Progenitor cell of endocrine pancreas (in vitro differentiated cells): Measurements from ENCODE around the gene MICU1. TPM values are rescaled to one million over a fixed set of nuclear protein-coding genes. Genes with fewer than 3 reads are reported as not detected.
A peak's percentile ranks its signal among the peaks of the same experiment; 100 is the strongest.
"Not testable (repeated sequence)": the region's sequence is repeated elsewhere in the genome, so short reads cannot be mapped to it uniquely, and the experiment has no call there.

Experiments used
- DNase-seq: peaks from one replicate; pipeline ENCODE4 v3.0.0; 2021; ENCODE audit warnings: low spot score; ENCODE audit not compliant: unreplicated experiment
- H3K27ac Mint-ChIP-seq: 2 replicates; pipeline ENCODE4 v1.8.0; 2021; ENCODE audit warnings: mild to moderate bottlenecking, moderate library complexity, mixed read lengths
- H3K27me3 Mint-ChIP-seq: 2 replicates; pipeline ENCODE4 v1.8.0; 2021; ENCODE audit warnings: mixed read lengths
- H3K36me3 Mint-ChIP-seq: 2 replicates; pipeline ENCODE4 v1.8.0; 2022; ENCODE audit warnings: mixed read lengths; ENCODE audit not compliant: insufficient read depth
- H3K4me1 Mint-ChIP-seq: 2 replicates; pipeline ENCODE4 v1.8.0; 2021; ENCODE audit warnings: low read depth, mixed read lengths
- H3K4me3 Mint-ChIP-seq: 2 replicates; pipeline ENCODE4 v1.8.0; 2021; ENCODE audit warnings: low read depth, mild to moderate bottlenecking, moderate library complexity, mixed read lengths
- H3K9me3 Mint-ChIP-seq: 2 replicates; pipeline ENCODE4 v1.8.0; 2021; ENCODE audit warnings: low read depth, mixed read lengths
- total RNA-seq: library from RNA; stranded (reverse); gene quantifications from 2 replicates; pipeline ENCODE4 v1.2.1, GENCODE V29; 2021
- TF ChIP-seq, protein P1 (sequence below): fragments of 200-600 bp; sonication (generic); IDR thresholded peaks from one replicate; pipeline ENCODE4 v1.5.0; 2021; ENCODE audit warnings: antibody characterized with exemption, mild to moderate bottlenecking; ENCODE audit not compliant: unreplicated experiment

The MICU1 gene
- total RNA-seq, 1 donor from 2014 or later = 63.3 TPM

DNA sequence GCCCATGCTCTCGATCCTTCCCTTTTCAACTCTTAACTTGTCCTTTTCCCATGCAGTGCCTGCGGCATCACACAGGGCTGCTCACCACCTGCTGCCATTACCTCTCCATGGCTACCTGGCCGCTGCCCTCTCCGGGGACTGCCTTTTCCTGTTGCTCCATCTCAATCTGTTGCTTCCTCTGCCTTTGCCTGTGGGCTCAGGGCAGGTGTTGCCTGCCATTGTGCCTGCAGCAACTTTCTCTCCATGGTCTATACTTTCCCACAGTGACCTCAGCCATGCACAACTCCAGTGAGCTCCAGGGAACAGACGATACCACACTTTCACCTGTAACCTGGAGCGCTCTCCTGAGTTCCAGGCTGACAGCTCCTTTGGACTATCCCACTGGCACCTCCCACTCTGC lies 274.4 kb downstream of the MICU1 start:
- Mint-ChIP-seq H3K27ac (no peak overlapping the region), H3K9me3 (peaks cover 4% of the 10 kb centered on the region), H3K36me3 (peaks cover 7% of the 10 kb centered on the region), H3K27me3 (no peaks in the 10 kb centered on the region), H3K4me1 (peaks cover 16% of the 10 kb centered on the region), H3K4me3 (peak overlapping the region; percentile 27)
- TF ChIP-seq, protein P1, sequence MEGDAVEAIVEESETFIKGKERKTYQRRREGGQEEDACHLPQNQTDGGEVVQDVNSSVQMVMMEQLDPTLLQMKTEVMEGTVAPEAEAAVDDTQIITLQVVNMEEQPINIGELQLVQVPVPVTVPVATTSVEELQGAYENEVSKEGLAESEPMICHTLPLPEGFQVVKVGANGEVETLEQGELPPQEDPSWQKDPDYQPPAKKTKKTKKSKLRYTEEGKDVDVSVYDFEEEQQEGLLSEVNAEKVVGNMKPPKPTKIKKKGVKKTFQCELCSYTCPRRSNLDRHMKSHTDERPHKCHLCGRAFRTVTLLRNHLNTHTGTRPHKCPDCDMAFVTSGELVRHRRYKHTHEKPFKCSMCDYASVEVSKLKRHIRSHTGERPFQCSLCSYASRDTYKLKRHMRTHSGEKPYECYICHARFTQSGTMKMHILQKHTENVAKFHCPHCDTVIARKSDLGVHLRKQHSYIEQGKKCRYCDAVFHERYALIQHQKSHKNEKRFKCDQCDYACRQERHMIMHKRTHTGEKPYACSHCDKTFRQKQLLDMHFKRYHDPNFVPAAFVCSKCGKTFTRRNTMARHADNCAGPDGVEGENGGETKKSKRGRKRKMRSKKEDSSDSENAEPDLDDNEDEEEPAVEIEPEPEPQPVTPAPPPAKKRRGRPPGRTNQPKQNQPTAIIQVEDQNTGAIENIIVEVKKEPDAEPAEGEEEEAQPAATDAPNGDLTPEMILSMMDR = no peak
- no peak for DNase-seq

DNA sequence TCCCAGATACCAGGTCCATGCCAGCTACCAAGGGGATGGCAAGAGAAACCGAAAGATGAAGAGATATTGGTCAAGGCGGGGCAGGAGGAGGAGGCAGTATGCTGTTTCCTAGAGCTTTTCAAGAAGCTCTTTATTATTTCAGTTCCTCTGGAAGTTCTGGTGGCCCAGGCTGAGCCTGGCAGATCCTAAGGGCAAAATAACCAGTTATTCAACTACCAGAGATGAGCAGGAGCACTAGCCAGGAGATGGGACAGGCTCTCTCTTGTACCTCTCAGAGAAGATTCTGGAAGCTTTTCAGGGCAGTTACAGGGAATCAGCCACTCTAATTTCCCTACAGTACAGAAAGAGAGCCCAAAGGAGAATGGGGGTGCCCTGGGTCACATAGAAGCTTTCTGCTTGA lies 276.4 kb downstream of the MICU1 start:
- H3K4me1 Mint-ChIP-seq = peaks cover 10% of the 10 kb centered on the region
- peak overlapping the region; percentile 9 for H3K27ac Mint-ChIP-seq
- H3K27me3 Mint-ChIP-seq = no peaks in the 10 kb centered on the region
- TF ChIP-seq, protein P1 = no peak
- no peak overlapping the region for H3K4me3 Mint-ChIP-seq
- DNase-seq = no peak
- H3K36me3 Mint-ChIP-seq = peaks cover 5% of the 10 kb centered on the region
- no peaks in the 10 kb centered on the region for H3K9me3 Mint-ChIP-seq

DNA sequence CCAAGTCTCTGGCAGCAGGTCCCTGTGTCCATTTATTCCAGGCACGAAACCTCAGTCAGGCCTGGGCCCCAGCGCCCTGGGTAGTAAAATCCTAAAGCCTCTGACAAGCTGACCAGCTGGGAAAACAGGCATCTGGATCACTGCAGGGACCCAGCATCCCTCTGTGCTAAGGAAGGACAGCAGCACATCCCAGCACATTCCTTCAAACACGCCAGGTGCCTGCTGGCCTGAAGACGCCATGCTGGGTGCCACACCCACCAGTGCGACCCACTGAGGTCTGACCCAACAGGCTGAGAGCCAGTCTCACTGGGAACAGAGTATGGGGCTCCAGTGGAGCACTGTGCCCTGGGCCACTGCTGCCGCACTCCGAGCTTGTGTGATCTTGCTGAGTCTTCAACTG lies 277.6 kb downstream of the MICU1 start:
- H3K4me3 Mint-ChIP-seq = no peak overlapping the region
- H3K4me1 Mint-ChIP-seq = peaks cover 4% of the 10 kb centered on the region
- TF ChIP-seq, protein P1 = no peak
- H3K9me3 Mint-ChIP-seq = no peaks in the 10 kb centered on the region
- no peak for DNase-seq
- no peak overlapping the region for H3K27ac Mint-ChIP-seq
- no peaks in the 10 kb centered on the region for H3K27me3 Mint-ChIP-seq
- peaks cover 6% of the 10 kb centered on the region for H3K36me3 Mint-ChIP-seq

DNA sequence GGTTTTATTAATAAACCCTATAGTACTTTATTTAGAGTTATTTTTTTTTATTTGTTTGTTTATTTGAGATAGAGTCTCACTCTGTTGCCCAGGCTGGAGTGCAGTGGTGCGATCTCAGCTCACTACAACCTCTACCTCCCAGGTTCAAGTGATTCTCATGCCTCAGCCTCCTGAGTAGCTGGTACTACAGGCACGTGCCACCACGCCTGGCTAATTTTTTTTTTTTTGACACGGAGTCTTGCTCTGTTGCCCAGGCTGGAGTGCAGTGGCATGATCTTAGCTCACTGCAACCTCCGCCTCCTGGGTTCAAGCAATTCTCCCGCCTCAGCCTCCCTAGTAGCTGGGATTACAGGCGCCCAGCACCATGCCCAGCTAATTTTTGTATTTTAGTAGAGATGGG lies 279.8 kb downstream of the MICU1 start:
- H3K36me3 Mint-ChIP-seq, H3K4me3 Mint-ChIP-seq, H3K4me1 Mint-ChIP-seq, H3K9me3 Mint-ChIP-seq, H3K27ac Mint-ChIP-seq, DNase-seq, H3K27me3 Mint-ChIP-seq: not testable (repeated sequence)

DNA sequence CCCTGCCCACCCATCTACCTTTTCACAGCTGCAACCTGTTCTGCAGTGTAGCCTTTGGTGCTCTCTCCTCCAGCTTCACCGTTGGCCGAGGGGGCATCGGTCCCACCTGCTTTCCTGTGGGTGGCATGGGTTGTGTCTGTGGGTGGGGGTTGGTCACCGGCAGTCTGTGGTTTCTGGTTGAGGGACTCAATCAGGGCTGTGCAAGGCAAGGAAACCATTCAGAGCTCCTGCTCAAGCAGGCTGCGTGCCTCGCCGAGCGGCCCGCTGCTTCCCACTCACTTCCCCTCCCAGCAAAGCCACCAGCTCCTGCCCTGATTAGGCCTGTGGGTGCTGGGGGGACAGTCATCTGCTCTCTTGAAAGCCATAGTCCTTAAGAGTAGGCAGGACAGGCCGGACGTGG lies 280.9 kb downstream of the MICU1 start:
- Mint-ChIP-seq H3K9me3 (no peaks in the 10 kb centered on the region), H3K27me3 (no peaks in the 10 kb centered on the region), H3K36me3 (peaks cover 11% of the 10 kb centered on the region), H3K4me3 (no peak overlapping the region), H3K27ac (no peak overlapping the region), H3K4me1 (no peaks in the 10 kb centered on the region)
- TF ChIP-seq, protein P1 = no peak
- DNase-seq = no peak

DNA sequence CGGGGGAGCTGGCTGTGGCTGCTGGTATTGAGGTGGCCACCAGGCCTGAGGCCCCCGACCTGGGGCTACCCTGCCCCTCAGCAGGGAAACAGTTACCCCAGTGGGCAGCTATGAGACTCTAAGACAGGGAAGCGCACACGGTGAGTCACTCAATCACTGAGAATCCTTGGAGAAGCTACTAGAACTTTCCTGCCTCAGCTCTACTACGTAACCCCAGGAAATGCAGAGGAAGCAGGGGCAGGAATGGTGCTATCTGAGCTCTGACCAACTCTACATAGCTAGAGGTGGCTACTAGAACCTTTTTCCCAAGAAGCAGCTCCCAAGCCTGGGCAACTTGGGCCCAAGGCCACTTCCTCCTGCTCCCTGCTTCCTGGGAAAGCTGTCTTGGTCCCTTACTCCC lies 283.0 kb downstream of the MICU1 start:
- TF ChIP-seq, protein P1 = no peak
- Mint-ChIP-seq H3K27me3 (no peaks in the 10 kb centered on the region), H3K4me3 (no peak overlapping the region), H3K36me3 (peaks cover 9% of the 10 kb centered on the region), H3K9me3 (no peaks in the 10 kb centered on the region), H3K4me1 (no peaks in the 10 kb centered on the region), H3K27ac (peak overlapping the region; percentile 13)
- no peak for DNase-seq
